ENCODE data around the gene PRKCA. TPM values are rescaled to one million over a fixed set of nuclear protein-coding genes. Genes with fewer than 3 reads are reported as not detected.

Gene PRKCA
- total RNA-seq, 2 donors from 2014 or later, result 8.3 to 26.5 TPM

- DNase-seq (ENCODE audit: low spot score), result no peak
- peak overlapping the region; percentile 69 to 79 for H3K27ac ChIP-seq
- WGBS, result 64% methylated on average over 14 of the region's 14 CpGs
- H3K4me1 ChIP-seq (replicated peaks), result no peaks in the 10 kb centered on the region
- H3K4me3 ChIP-seq, result peak overlapping the region; percentile 46 to 64
- H3K36me3 ChIP-seq, result no peaks in the 10 kb centered on the region
- H3K9me3 ChIP-seq, result no peaks in the 10 kb centered on the region
- intact Hi-C loops (cut with DNase I), result loop anchor here (5.0 kb wide), 3 partner anchors 128 to 273 kb away; no protein-coding TSS in a partner anchor
- no peaks in the 10 kb centered on the region for H3K27me3 ChIP-seq (replicated peaks; ENCODE audit: insufficient read depth)
- no peak for TF ChIP-seq POLR2AphosphoS5 (IDR thresholded peaks at IDR 0.05)
- TF ChIP-seq POLR2A (IDR thresholded peaks at IDR 0.05), result no peak
- TF ChIP-seq, protein P1, sequence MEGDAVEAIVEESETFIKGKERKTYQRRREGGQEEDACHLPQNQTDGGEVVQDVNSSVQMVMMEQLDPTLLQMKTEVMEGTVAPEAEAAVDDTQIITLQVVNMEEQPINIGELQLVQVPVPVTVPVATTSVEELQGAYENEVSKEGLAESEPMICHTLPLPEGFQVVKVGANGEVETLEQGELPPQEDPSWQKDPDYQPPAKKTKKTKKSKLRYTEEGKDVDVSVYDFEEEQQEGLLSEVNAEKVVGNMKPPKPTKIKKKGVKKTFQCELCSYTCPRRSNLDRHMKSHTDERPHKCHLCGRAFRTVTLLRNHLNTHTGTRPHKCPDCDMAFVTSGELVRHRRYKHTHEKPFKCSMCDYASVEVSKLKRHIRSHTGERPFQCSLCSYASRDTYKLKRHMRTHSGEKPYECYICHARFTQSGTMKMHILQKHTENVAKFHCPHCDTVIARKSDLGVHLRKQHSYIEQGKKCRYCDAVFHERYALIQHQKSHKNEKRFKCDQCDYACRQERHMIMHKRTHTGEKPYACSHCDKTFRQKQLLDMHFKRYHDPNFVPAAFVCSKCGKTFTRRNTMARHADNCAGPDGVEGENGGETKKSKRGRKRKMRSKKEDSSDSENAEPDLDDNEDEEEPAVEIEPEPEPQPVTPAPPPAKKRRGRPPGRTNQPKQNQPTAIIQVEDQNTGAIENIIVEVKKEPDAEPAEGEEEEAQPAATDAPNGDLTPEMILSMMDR (IDR thresholded peaks at IDR 0.05), result no peak
These were observed 2.1 kb downstream of the PRKCA start for GRCh38 chr17:66304304-66305174.

DNA sequence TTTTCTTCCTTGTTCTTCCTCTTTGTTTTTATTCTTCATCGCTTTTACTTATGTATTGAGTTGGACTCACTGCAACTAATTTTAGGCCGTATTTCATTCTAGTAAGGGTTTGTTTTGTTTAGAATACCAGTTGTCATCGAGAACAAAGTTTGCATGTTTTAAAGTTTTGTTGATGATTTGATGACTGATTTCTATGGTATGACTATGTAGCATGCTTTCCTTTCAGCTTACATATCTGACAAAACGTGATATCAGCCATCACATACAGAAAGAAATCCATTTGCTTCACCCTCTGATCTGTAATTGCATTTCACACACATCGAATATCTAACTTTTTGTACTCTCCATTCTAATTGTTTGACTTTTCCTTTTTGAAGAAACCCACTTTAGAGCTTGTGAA, 4.0 kb downstream of the PRKCA start:
- no peak for DNase-seq (ENCODE audit: low spot score)
- H3K27ac ChIP-seq, result peak overlapping the region; percentile 42 to 69
- no peaks in the 10 kb centered on the region for H3K4me1 ChIP-seq (replicated peaks)
- H3K9me3 ChIP-seq, result no peaks in the 10 kb centered on the region
- H3K4me3 ChIP-seq, result no peak overlapping the region
- 55% methylated on average over 5 of the region's 5 CpGs for WGBS
- intact Hi-C loops (cut with DNase I), result no loop called here
- no peaks in the 10 kb centered on the region for H3K27me3 ChIP-seq (replicated peaks; ENCODE audit: insufficient read depth)
- H3K36me3 ChIP-seq, result no peaks in the 10 kb centered on the region
- no peak for TF ChIP-seq POLR2AphosphoS5 (IDR thresholded peaks at IDR 0.05)
- TF ChIP-seq POLR2A (IDR thresholded peaks at IDR 0.05), result no peak
- TF ChIP-seq, protein P1 (IDR thresholded peaks at IDR 0.05), result no peak

DNA sequence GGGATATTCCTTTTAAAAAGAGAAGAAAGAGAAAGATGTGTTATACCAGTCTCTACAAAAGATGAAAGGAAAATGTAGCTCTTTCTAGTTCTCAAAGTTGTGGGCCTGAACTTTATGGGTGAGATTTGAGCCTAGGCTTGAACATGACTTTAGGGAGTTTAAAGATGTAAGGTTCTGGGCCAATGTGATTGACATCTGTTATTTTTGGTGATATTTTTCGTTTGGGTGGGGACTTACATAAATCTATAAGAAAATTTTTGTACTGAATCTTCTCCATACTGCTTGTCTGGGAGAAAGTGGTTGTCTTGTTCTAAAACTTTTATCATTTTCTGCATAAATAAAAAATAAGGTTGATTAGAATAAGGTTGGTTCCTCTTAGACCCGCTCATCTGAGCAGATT, 4.8 kb downstream of the PRKCA start:
- no peaks in the 10 kb centered on the region for H3K4me1 ChIP-seq (replicated peaks)
- TF ChIP-seq, protein P1 (IDR thresholded peaks at IDR 0.05), result no peak
- TF ChIP-seq POLR2AphosphoS5 (IDR thresholded peaks at IDR 0.05), result no peak
- TF ChIP-seq POLR2A (IDR thresholded peaks at IDR 0.05), result no peak
- no peak overlapping the region for H3K27ac ChIP-seq
- 82% methylated on average over 2 of the region's 2 CpGs for WGBS
- DNase-seq (ENCODE audit: low spot score), result no peak
- H3K27me3 ChIP-seq (replicated peaks; ENCODE audit: insufficient read depth), result no peaks in the 10 kb centered on the region
- intact Hi-C loops (cut with DNase I), result no loop called here
- no peaks in the 10 kb centered on the region for H3K9me3 ChIP-seq
- H3K4me3 ChIP-seq, result no peak overlapping the region
- H3K36me3 ChIP-seq, result no peaks in the 10 kb centered on the region

GRCh38 chr17:66308856-66309255, 6.4 kb downstream of the PRKCA start:
- no peaks in the 10 kb centered on the region for H3K4me1 ChIP-seq (replicated peaks)
- intact Hi-C loops (cut with DNase I), result no loop called here
- no peak overlapping the region for H3K4me3 ChIP-seq

GRCh38 chr17:66309793-66310192, 7.4 kb downstream of the PRKCA start:
- 58% methylated on average over 4 of the region's 4 CpGs for WGBS
- no peak for DNase-seq (ENCODE audit: low spot score)
- H3K4me3 ChIP-seq, result no peak overlapping the region
- intact Hi-C loops (cut with DNase I), result no loop called here
- no peaks in the 10 kb centered on the region for H3K4me1 ChIP-seq (replicated peaks)
- H3K27me3 ChIP-seq (replicated peaks; ENCODE audit: insufficient read depth), result no peaks in the 10 kb centered on the region
- no peaks in the 10 kb centered on the region for H3K36me3 ChIP-seq
- no peak for TF ChIP-seq POLR2AphosphoS5 (IDR thresholded peaks at IDR 0.05)
- H3K27ac ChIP-seq, result no peak overlapping the region
- no peaks in the 10 kb centered on the region for H3K9me3 ChIP-seq

More at GRCh38 chr17:66308856-66309255, 6.4 kb downstream of the PRKCA start:
- DNase-seq (ENCODE audit: low spot score), result no peak
- H3K9me3 ChIP-seq, result no peaks in the 10 kb centered on the region
- H3K36me3 ChIP-seq, result no peaks in the 10 kb centered on the region
- 73% methylated on average over 2 of the region's 2 CpGs for WGBS
- no peak for TF ChIP-seq POLR2A (IDR thresholded peaks at IDR 0.05)
- TF ChIP-seq POLR2AphosphoS5 (IDR thresholded peaks at IDR 0.05), result no peak
- no peaks in the 10 kb centered on the region for H3K27me3 ChIP-seq (replicated peaks; ENCODE audit: insufficient read depth)
- no peak overlapping the region for H3K27ac ChIP-seq

Measured in prostate gland (tissue), 2 donors.